ENCODE data around the gene RBM38. TPM values are rescaled to one million over a fixed set of nuclear protein-coding genes. Genes with fewer than 3 reads are reported as not detected.

RBM38 gene
- total RNA-seq, 1 experiment from 2014 or later = 261 TPM

GRCh38 chr20:57378107-57378506 is 13.1 kb upstream of the RBM38 start:
- H4K20me1 ChIP-seq (ENCODE audit: insufficient read depth, low read depth, low read length) = no peaks in the 10 kb centered on the region
- H3K9me2 ChIP-seq (replicated peaks; ENCODE audit: insufficient read depth, low read length) = no peaks in the 10 kb centered on the region
- no peak for DNase-seq
- peaks cover 27% of the 10 kb centered on the region for H3K4me1 ChIP-seq (ENCODE audit: low read length)
- no peak overlapping the region for H3K27ac ChIP-seq (ENCODE audit: low read length)
- no peaks in the 10 kb centered on the region for H3K79me2 ChIP-seq (ENCODE audit: low read length)
- peaks cover 12% of the 10 kb centered on the region for H3K36me3 ChIP-seq (ENCODE audit: insufficient read depth, low read length)
- no peak overlapping the region for H2AFZ ChIP-seq (ENCODE audit: low read length)
- H3K4me2 ChIP-seq (ENCODE audit: low read depth, low read length, poor library complexity, severe bottlenecking) = no peak overlapping the region
- no peak overlapping the region for H3K4me3 ChIP-seq (ENCODE audit: low read length)
- no peak overlapping the region for H3K9ac ChIP-seq (ENCODE audit: low read length)
- H3K27me3 ChIP-seq (ENCODE audit: low read length) = no peaks in the 10 kb centered on the region
- H3K9me3 ChIP-seq (ENCODE audit: low read length) = no peaks in the 10 kb centered on the region

GRCh38 chr20:57378646-57379262 is 12.4 kb upstream of the RBM38 start:
- Histone ChIP-seq H3K79me2 (ENCODE audit: low read length) (no peaks in the 10 kb centered on the region), H3K36me3 (ENCODE audit: insufficient read depth, low read length) (peaks cover 12% of the 10 kb centered on the region)

GRCh38 chr20:57379263-57379647 is 11.9 kb upstream of the RBM38 start:
- Histone ChIP-seq H3K9ac (ENCODE audit: low read length) (no peak overlapping the region), H3K27ac (ENCODE audit: low read length) (peak overlapping the region; percentile 10), H3K4me2 (ENCODE audit: low read depth, low read length, poor library complexity, severe bottlenecking) (no peak overlapping the region), H3K79me2 (ENCODE audit: low read length) (no peaks in the 10 kb centered on the region), H3K4me1 (ENCODE audit: low read length) (peaks cover 37% of the 10 kb centered on the region), H3K9me2 (replicated peaks; ENCODE audit: insufficient read depth, low read length) (no peaks in the 10 kb centered on the region), H2AFZ (ENCODE audit: low read length) (no peak overlapping the region), H3K27me3 (ENCODE audit: low read length) (no peaks in the 10 kb centered on the region), H4K20me1 (ENCODE audit: insufficient read depth, low read depth, low read length) (no peaks in the 10 kb centered on the region), H3K36me3 (ENCODE audit: insufficient read depth, low read length) (peaks cover 12% of the 10 kb centered on the region), H3K9me3 (ENCODE audit: low read length) (no peaks in the 10 kb centered on the region), H3K4me3 (ENCODE audit: low read length) (no peak overlapping the region)
- DNase-seq = no peak

More at GRCh38 chr20:57378646-57379262, 12.4 kb upstream of the RBM38 start:
- no peak overlapping the region for H3K4me2 ChIP-seq (ENCODE audit: low read depth, low read length, poor library complexity, severe bottlenecking)
- H3K9ac ChIP-seq (ENCODE audit: low read length) = no peak overlapping the region
- H3K27me3 ChIP-seq (ENCODE audit: low read length) = no peaks in the 10 kb centered on the region
- H4K20me1 ChIP-seq (ENCODE audit: insufficient read depth, low read depth, low read length) = no peaks in the 10 kb centered on the region
- no peaks in the 10 kb centered on the region for H3K9me2 ChIP-seq (replicated peaks; ENCODE audit: insufficient read depth, low read length)
- H3K27ac ChIP-seq (ENCODE audit: low read length) = peak overlapping the region; percentile 10
- H3K9me3 ChIP-seq (ENCODE audit: low read length) = no peaks in the 10 kb centered on the region
- no peak overlapping the region for H2AFZ ChIP-seq (ENCODE audit: low read length)
- no peak overlapping the region for H3K4me3 ChIP-seq (ENCODE audit: low read length)
- peaks cover 33% of the 10 kb centered on the region for H3K4me1 ChIP-seq (ENCODE audit: low read length)
- no peak for DNase-seq

- no peak for DNase-seq
- Histone ChIP-seq H3K4me3 (ENCODE audit: low read length) (no peak overlapping the region), H3K9me2 (replicated peaks; ENCODE audit: insufficient read depth, low read length) (no peaks in the 10 kb centered on the region), H3K36me3 (ENCODE audit: insufficient read depth, low read length) (peaks cover 17% of the 10 kb centered on the region), H2AFZ (ENCODE audit: low read length) (no peak overlapping the region), H3K27ac (ENCODE audit: low read length) (peak overlapping the region; percentile 10; the same call in 1 of the 2 replicates), H3K9ac (ENCODE audit: low read length) (no peak overlapping the region), H3K9me3 (ENCODE audit: low read length) (no peaks in the 10 kb centered on the region), H4K20me1 (ENCODE audit: insufficient read depth, low read depth, low read length) (no peaks in the 10 kb centered on the region), H3K27me3 (ENCODE audit: low read length) (no peaks in the 10 kb centered on the region), H3K4me2 (ENCODE audit: low read depth, low read length, poor library complexity, severe bottlenecking) (no peak overlapping the region), H3K79me2 (ENCODE audit: low read length) (no peaks in the 10 kb centered on the region), H3K4me1 (ENCODE audit: low read length) (peaks cover 44% of the 10 kb centered on the region)
These were observed 11.0 kb upstream of the RBM38 start for GRCh38 chr20:57380081-57380750.

- H3K9ac ChIP-seq (ENCODE audit: low read length) = peak overlapping the region; percentile 57
- H3K9me3 ChIP-seq (ENCODE audit: low read length) = no peaks in the 10 kb centered on the region
- H4K20me1 ChIP-seq (ENCODE audit: insufficient read depth, low read depth, low read length) = no peaks in the 10 kb centered on the region
- peak; percentile 96 for DNase-seq
- peak overlapping the region; percentile 94 for H3K27ac ChIP-seq (ENCODE audit: low read length)
- peak overlapping the region; percentile 54 for H3K4me2 ChIP-seq (ENCODE audit: low read depth, low read length, poor library complexity, severe bottlenecking)
- H3K79me2 ChIP-seq (ENCODE audit: low read length) = no peaks in the 10 kb centered on the region
- no peaks in the 10 kb centered on the region for H3K27me3 ChIP-seq (ENCODE audit: low read length)
- H3K9me2 ChIP-seq (replicated peaks; ENCODE audit: insufficient read depth, low read length) = no peaks in the 10 kb centered on the region
- peaks cover 44% of the 10 kb centered on the region for H3K4me1 ChIP-seq (ENCODE audit: low read length)
- H3K36me3 ChIP-seq (ENCODE audit: insufficient read depth, low read length) = peaks cover 12% of the 10 kb centered on the region
- no peak overlapping the region for H3K4me3 ChIP-seq (ENCODE audit: low read length)
- no peak overlapping the region for H2AFZ ChIP-seq (ENCODE audit: low read length)
These were observed 9.3 kb upstream of the RBM38 start for GRCh38 chr20:57381596-57382503.

- Histone ChIP-seq H3K4me1 (ENCODE audit: low read length) (peaks cover 44% of the 10 kb centered on the region), H3K27me3 (ENCODE audit: low read length) (no peaks in the 10 kb centered on the region), H3K27ac (ENCODE audit: low read length) (peak overlapping the region; percentile 94), H3K36me3 (ENCODE audit: insufficient read depth, low read length) (peaks cover 12% of the 10 kb centered on the region), H4K20me1 (ENCODE audit: insufficient read depth, low read depth, low read length) (no peaks in the 10 kb centered on the region), H3K9me2 (replicated peaks; ENCODE audit: insufficient read depth, low read length) (no peaks in the 10 kb centered on the region), H3K4me3 (ENCODE audit: low read length) (no peak overlapping the region), H3K9ac (ENCODE audit: low read length) (peak overlapping the region; percentile 57), H3K9me3 (ENCODE audit: low read length) (no peaks in the 10 kb centered on the region), H2AFZ (ENCODE audit: low read length) (no peak overlapping the region), H3K79me2 (ENCODE audit: low read length) (0 out of 2 replicates have a peak, but pooled peaks cover 2% of the 10 kb centered on the region), H3K4me2 (ENCODE audit: low read depth, low read length, poor library complexity, severe bottlenecking) (peak overlapping the region; percentile 54)
- DNase-seq = peak; percentile 67
These were observed 8.7 kb upstream of the RBM38 start for GRCh38 chr20:57382516-57382915.

- Histone ChIP-seq H3K4me2 (ENCODE audit: low read depth, low read length, poor library complexity, severe bottlenecking) (peak overlapping the region; percentile 15), H3K27me3 (ENCODE audit: low read length) (no peaks in the 10 kb centered on the region), H3K9me2 (replicated peaks; ENCODE audit: insufficient read depth, low read length) (no peaks in the 10 kb centered on the region), H3K4me1 (ENCODE audit: low read length) (peaks cover 50% of the 10 kb centered on the region), H4K20me1 (ENCODE audit: insufficient read depth, low read depth, low read length) (0 out of 2 replicates have a peak, but pooled peaks cover 3% of the 10 kb centered on the region), H3K79me2 (ENCODE audit: low read length) (peaks cover 11% of the 10 kb centered on the region; the same call in 1 of the 2 replicates), H3K27ac (ENCODE audit: low read length) (peak overlapping the region; percentile 94), H3K4me3 (ENCODE audit: low read length) (no peak overlapping the region), H3K9ac (ENCODE audit: low read length) (no peak overlapping the region), H3K36me3 (ENCODE audit: insufficient read depth, low read length) (peaks cover 13% of the 10 kb centered on the region), H2AFZ (ENCODE audit: low read length) (no peak overlapping the region), H3K9me3 (ENCODE audit: low read length) (no peaks in the 10 kb centered on the region)
- no peak for DNase-seq
These were observed 7.5 kb upstream of the RBM38 start for GRCh38 chr20:57383447-57384347.
